ENCODE data around the gene CTSE.

GRCh38 chr1:206000641-206001339 is 22.9 kb downstream of the CTSE start:
- TF ChIP-seq RCOR1 (IDR thresholded peaks at IDR 0.05; ENCODE audit: low read depth, low read length) = no peak
- no peak for TF ChIP-seq RARB (CRISPR knock-in tag; IDR thresholded peaks at IDR 0.05)
- TF ChIP-seq POLR2A (IDR thresholded peaks at IDR 0.05; ENCODE audit: low read length) = no peak
- TF ChIP-seq, protein P1, sequence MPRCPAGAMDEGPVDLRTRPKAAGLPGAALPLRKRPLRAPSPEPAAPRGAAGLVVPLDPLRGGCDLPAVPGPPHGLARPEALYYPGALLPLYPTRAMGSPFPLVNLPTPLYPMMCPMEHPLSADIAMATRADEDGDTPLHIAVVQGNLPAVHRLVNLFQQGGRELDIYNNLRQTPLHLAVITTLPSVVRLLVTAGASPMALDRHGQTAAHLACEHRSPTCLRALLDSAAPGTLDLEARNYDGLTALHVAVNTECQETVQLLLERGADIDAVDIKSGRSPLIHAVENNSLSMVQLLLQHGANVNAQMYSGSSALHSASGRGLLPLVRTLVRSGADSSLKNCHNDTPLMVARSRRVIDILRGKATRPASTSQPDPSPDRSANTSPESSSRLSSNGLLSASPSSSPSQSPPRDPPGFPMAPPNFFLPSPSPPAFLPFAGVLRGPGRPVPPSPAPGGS (IDR thresholded peaks at IDR 0.05) = no peak
- no peak for TF ChIP-seq CHD2 (IDR thresholded peaks at IDR 0.05; ENCODE audit: low read length, partially characterized antibody)
- no peak for TF ChIP-seq RFX5 (IDR thresholded peaks at IDR 0.05)
